Measurements from ENCODE around the gene PSMF1.
A peak's percentile ranks its signal among the peaks of the same experiment; 100 is the strongest.

PSMF1 gene

GRCh38 chr20:1165521-1165920, 47.1 kb downstream of the PSMF1 start:
- no peak for DNase-seq

- DNase-seq = no peak
Measured at GRCh38 chr20:1165941-1166340, 47.5 kb downstream of the PSMF1 start.

GRCh38 chr20:1166948-1167720, 48.7 kb downstream of the PSMF1 start:
- DNase-seq = no peak

- DNase-seq = no peak
Measured at GRCh38 chr20:1169224-1169623, 50.8 kb downstream of the PSMF1 start.

- DNase-seq = no peak
Measured at GRCh38 chr20:1171461-1172093, 53.2 kb downstream of the PSMF1 start.

- DNase-seq = no peak
Measured at GRCh38 chr20:1173698-1174097, 55.3 kb downstream of the PSMF1 start.

- no peak for DNase-seq
Measured at GRCh38 chr20:1174787-1175186, 56.4 kb downstream of the PSMF1 start.

GRCh38 chr20:1177680-1178079, 59.3 kb downstream of the PSMF1 start:
- no peak for DNase-seq

- DNase-seq = no peak
Measured at GRCh38 chr20:1178103-1178502, 59.7 kb downstream of the PSMF1 start.

- DNase-seq = no peak
Measured at GRCh38 chr20:1178623-1179022, 60.2 kb downstream of the PSMF1 start.

- DNase-seq = no peak
Measured at GRCh38 chr20:1180949-1181348, 62.5 kb downstream of the PSMF1 start.

GRCh38 chr20:1182106-1182505, 63.7 kb downstream of the PSMF1 start:
- no peak for DNase-seq

- no peak for DNase-seq
Measured at GRCh38 chr20:1183153-1183552, 64.8 kb downstream of the PSMF1 start.

GRCh38 chr20:1184260-1184637, 65.8 kb downstream of the PSMF1 start:
- no peak for DNase-seq

GRCh38 chr20:1184638-1185315, 66.4 kb downstream of the PSMF1 start, which contains the start of gene TMEM74B:
TSS of gene TMEM74B (minus strand) at chr20:1184981. CDS start at chr20:1183801, 1,180 bp downstream.
- DNase-seq = no peak

- peak; percentile 14 for DNase-seq
Measured at GRCh38 chr20:1185316-1185741, 66.9 kb downstream of the PSMF1 start.

- DNase-seq = peak; percentile 52
Measured at GRCh38 chr20:1185790-1186334, 67.5 kb downstream of the PSMF1 start.

GRCh38 chr20:1186367-1186991, 68.1 kb downstream of the PSMF1 start:
- no peak for DNase-seq

- DNase-seq = no peak
Measured at GRCh38 chr20:1187605-1188171, 69.3 kb downstream of the PSMF1 start.

GRCh38 chr20:1188347-1188746, 69.9 kb downstream of the PSMF1 start:
- no peak for DNase-seq

GRCh38 chr20:1189827-1190226, 71.4 kb downstream of the PSMF1 start:
- no peak for DNase-seq

- DNase-seq = no peak
Measured at GRCh38 chr20:1190847-1191246, 72.4 kb downstream of the PSMF1 start.

- no peak for DNase-seq
Measured at GRCh38 chr20:1191299-1191698, 72.9 kb downstream of the PSMF1 start.

All from activated naive CD4-positive, alpha-beta T cell treated with anti-CD3 and anti-CD28 coated beads, Interleukin-2, amount 50 U/mL, for 16 hours (primary cell).